ENCODE measurements around the gene UGCG. TPM values are rescaled to one million over a fixed set of nuclear protein-coding genes. Genes with fewer than 3 reads are reported as not detected.
"Not testable (repeated sequence)": the region's sequence is repeated elsewhere in the genome, so short reads cannot be mapped to it uniquely, and the experiment has no call there.

The UGCG gene
- total RNA-seq, 1 donor from 2014 or later: 78.5 TPM

- peak; percentile 7 for DNase-seq
These were observed 4.6 kb upstream of the UGCG start for GRCh38 chr9:111891910-111892499.

- peak; percentile 70 for DNase-seq
These were observed 457 bp downstream of the UGCG start for GRCh38 chr9:111896942-111897600.

- DNase-seq: peak; percentile 34
These were observed 1.1 kb downstream of the UGCG start for GRCh38 chr9:111897601-111898137.

GRCh38 chr9:111898331-111899096 is 1.9 kb downstream of the UGCG start:
- no peak for DNase-seq

GRCh38 chr9:111900151-111900857 is 3.7 kb downstream of the UGCG start:
- DNase-seq: no peak

- DNase-seq: no peak
These were observed 4.4 kb downstream of the UGCG start for GRCh38 chr9:111900858-111901612.

GRCh38 chr9:111902391-111903139 is 6.0 kb downstream of the UGCG start:
- no peak for DNase-seq

- not testable (repeated sequence) for DNase-seq
These were observed 6.9 kb downstream of the UGCG start for GRCh38 chr9:111903535-111903934.

GRCh38 chr9:111904026-111904425 is 7.4 kb downstream of the UGCG start:
- DNase-seq: no peak

GRCh38 chr9:111904891-111905291 is 8.3 kb downstream of the UGCG start:
- no peak for DNase-seq

GRCh38 chr9:111907147-111907546 is 10.5 kb downstream of the UGCG start:
- DNase-seq: no peak

- DNase-seq: no peak
These were observed 12.8 kb downstream of the UGCG start for GRCh38 chr9:111909444-111909843.

- no peak for DNase-seq
These were observed 13.8 kb downstream of the UGCG start for GRCh38 chr9:111910428-111910827.

GRCh38 chr9:111913159-111913558 is 16.5 kb downstream of the UGCG start:
- DNase-seq: peak; percentile 5

GRCh38 chr9:111914749-111915424 is 18.3 kb downstream of the UGCG start:
- DNase-seq: no peak

- DNase-seq: no peak
These were observed 18.8 kb downstream of the UGCG start for GRCh38 chr9:111915425-111915758.

- DNase-seq: no peak
These were observed 19.6 kb downstream of the UGCG start for GRCh38 chr9:111916234-111916645.

- no peak for DNase-seq
These were observed 20.6 kb downstream of the UGCG start for GRCh38 chr9:111917201-111917600.

- no peak for DNase-seq
These were observed 21.4 kb downstream of the UGCG start for GRCh38 chr9:111917980-111918379.

- DNase-seq: no peak
These were observed 23.3 kb downstream of the UGCG start for GRCh38 chr9:111919875-111920274.

GRCh38 chr9:111920531-111920930 is 23.9 kb downstream of the UGCG start:
- DNase-seq: no peak
